HCT116 (cell line): ENCODE data around the gene GRHPR. TPM values are rescaled to one million over a fixed set of nuclear protein-coding genes. Genes with fewer than 3 reads are reported as not detected.

Experiments
- ATAC-seq: fragments of 200-7000 bp; cut with Tn5 transposase; 2 replicates; pipeline ENCODE4 v1.9.1; 2020; ENCODE audit warnings: mild to moderate bottlenecking, moderate library complexity
- BruUV-seq: library from RNA; stranded (reverse); fragments of 400-500 nt; replicated peaks from 2 replicates; lab custom pipeline; 2021; lab: Mats Ljungman, UMichigan
- CTCF ChIA-PET: fragments of 300-600 bp; sonication (Branson Sonifier 250); formaldehyde crosslinking; loops from one replicate; lab custom pipeline; 2021; ENCODE audit warnings: antibody characterized with exemption; lab: Charles Lee
- POLR2A ChIA-PET: fragments of 300-600, 350-600 bp; sonication (Branson Sonifier 250); formaldehyde crosslinking; loops from one replicate; lab custom pipeline; 2021; ENCODE audit warnings: antibody characterized with exemption; lab: Charles Lee
- RAD21 ChIA-PET, 2 experiments: fragments of 300-600 bp; sonication (Branson Sonifier 250); formaldehyde crosslinking; loops; one replicate each; lab custom pipeline; 2023; ENCODE audit warnings: low total read pairs in 2 of 2; ENCODE audit not compliant: uncharacterized antibody in 2 of 2, unreplicated experiment in 2 of 2, low non-redundant PET in 1 of 2; lab: Charles Lee
- DNase-seq: peaks from one replicate; pipeline ENCODE4 v3.0.0-alpha.2; 2010; ENCODE audit warnings: low read depth, low spot score
- H2AFZ ChIP-seq: fragments of 200-600 bp; shearing (Covaris generic), sonication (generic); 2 replicates; pipeline ENCODE4 v1.6.1; 2017; ENCODE audit warnings: low read depth, mixed run types, mixed read lengths, antibody characterized with exemption, low read length; ENCODE audit not compliant: poor library complexity, severe bottlenecking
- H3K27ac ChIP-seq: 2 replicates; pipeline ENCODE4 v1.5.1; 2012; ENCODE audit warnings: low read depth, low read length
- H3K27me3 ChIP-seq: fragments of 200-600 bp; sonication (generic); 2 replicates; pipeline ENCODE4 v1.6.1; 2016; ENCODE audit warnings: mixed run types, low read length, mixed read lengths; ENCODE audit not compliant: insufficient read depth
- H3K36me3 ChIP-seq, 2 experiments: fragments of 200-500 bp in 1 of 2; fragments of 200-600 bp in 1 of 2; sonication (Bioruptor generic) in 1 of 2; sonication (generic) in 1 of 2; 2 replicates each; pipeline versions ENCODE4 v1.5.1 to v1.6.1; 2014 to 2016; ENCODE audit warnings: low read length in 2 of 2, inconsistent platforms in 1 of 2, mixed read lengths in 1 of 2, mixed run types in 1 of 2; ENCODE audit not compliant: insufficient read depth in 2 of 2, control insufficient read depth in 1 of 2
- H3K4me1 ChIP-seq, 2 experiments: fragments of 200-600 bp in 1 of 2; sonication (generic) in 1 of 2; 2 replicates each; pipeline versions ENCODE4 v1.5.1 to v1.6.1; 2012 to 2017; ENCODE audit warnings: low read length in 2 of 2, inconsistent platforms in 1 of 2, mild to moderate bottlenecking in 1 of 2, mixed read lengths in 1 of 2, mixed run types in 1 of 2, moderate library complexity in 1 of 2; ENCODE audit not compliant: insufficient read depth in 2 of 2, control insufficient read depth in 1 of 2
- H3K4me2 ChIP-seq: fragments of 200-600 bp; sonication (generic); 2 replicates; pipeline ENCODE4 v1.6.1; 2017; ENCODE audit warnings: mixed run types, low read length, mixed read lengths
- H3K4me3 ChIP-seq, 2 experiments: fragments of 200-600 bp in 1 of 2; sonication (generic) in 1 of 2; replicated peaks in 1 of 2; 2 replicates each; pipeline ENCODE4 v1.5.1; 2011 to 2016; ENCODE audit warnings: low read length in 2 of 2, control low read depth in 1 of 2, low read depth in 1 of 2, mild to moderate bottlenecking in 1 of 2, mixed read lengths in 1 of 2, mixed run types in 1 of 2
- H3K79me2 ChIP-seq: fragments of 200-600 bp; sonication (generic); 2 replicates; pipeline ENCODE4 v1.6.1; 2017; ENCODE audit warnings: mild to moderate bottlenecking, mixed run types, low read length, moderate library complexity, mixed read lengths; ENCODE audit not compliant: insufficient read depth
- H3K9ac ChIP-seq: fragments of 200-600 bp; sonication (generic); 2 replicates; pipeline ENCODE4 v1.6.1; 2016; ENCODE audit warnings: low read length, mixed read lengths
- H3K9me2 ChIP-seq: fragments of 200-600 bp; sonication (generic), shearing (Covaris generic); 2 replicates; pipeline ENCODE4 v1.6.1; 2017; ENCODE audit warnings: mixed run types, mild to moderate bottlenecking, moderate library complexity; ENCODE audit not compliant: insufficient read depth
- H3K9me3 ChIP-seq, 2 experiments: fragments of 200-500 bp in 1 of 2; fragments of 200-600 bp in 1 of 2; sonication (Bioruptor generic) in 1 of 2; sonication (generic) in 1 of 2; 2 replicates each; pipeline ENCODE4 v1.6.1; 2014 to 2017; ENCODE audit warnings: low read length in 2 of 2, mixed read lengths in 2 of 2, inconsistent platforms in 1 of 2, low read depth in 1 of 2, mild to moderate bottlenecking in 1 of 2, mixed run types in 1 of 2, moderate library complexity in 1 of 2; ENCODE audit not compliant: control insufficient read depth in 1 of 2, insufficient read depth in 1 of 2
- H4K20me1 ChIP-seq: fragments of 200-600 bp; sonication (generic), shearing (Covaris generic); 2 replicates; pipeline ENCODE4 v1.6.1; 2017; ENCODE audit warnings: mixed run types, mild to moderate bottlenecking, moderate library complexity; ENCODE audit not compliant: insufficient read depth
- ATF3 ChIP-seq: IDR thresholded peaks from 2 replicates; pipeline ENCODE4 v1.6.1; 2012
- CEBPB ChIP-seq: IDR thresholded peaks from 2 replicates; pipeline ENCODE4 v1.6.1; 2012; ENCODE audit warnings: low read depth
- EGR1 ChIP-seq: IDR thresholded peaks from 2 replicates; pipeline ENCODE4 v1.6.1; 2012; ENCODE audit warnings: low read depth
- ELF1 ChIP-seq: IDR thresholded peaks from 2 replicates; pipeline ENCODE4 v1.6.1; 2012; ENCODE audit warnings: low read depth, borderline replicate concordance
- EZH2phosphoT487 ChIP-seq: fragments of 200-600 bp; IDR thresholded peaks from 2 replicates; pipeline ENCODE4 v1.6.1; 2018; ENCODE audit warnings: antibody characterized with exemption, borderline replicate concordance
- FOSL1 ChIP-seq: IDR thresholded peaks from 2 replicates; pipeline ENCODE4 v1.6.1; 2012; ENCODE audit warnings: low read depth
- JUND ChIP-seq: IDR thresholded peaks from 2 replicates; pipeline ENCODE4 v1.6.1; 2012
- MAX ChIP-seq: IDR thresholded peaks from 2 replicates; pipeline ENCODE4 v1.6.1; 2012
- POLR2AphosphoS5 ChIP-seq: IDR thresholded peaks from 2 replicates; pipeline ENCODE4 v1.6.1; 2011; ENCODE audit warnings: mild to moderate bottlenecking, low read depth, low read length, moderate library complexity
- RAD21 ChIP-seq: IDR thresholded peaks from 2 replicates; pipeline ENCODE4 v1.6.1; 2012; ENCODE audit warnings: low read depth, mild to moderate bottlenecking
- SIN3A ChIP-seq: IDR thresholded peaks from 2 replicates; pipeline ENCODE4 v1.6.1; 2012; ENCODE audit warnings: low read depth
- SP1 ChIP-seq: IDR thresholded peaks from 2 replicates; pipeline ENCODE4 v1.6.1; 2012; ENCODE audit warnings: low read depth
- TCF7L2 ChIP-seq: IDR thresholded peaks from 2 replicates; pipeline ENCODE4 v1.7.0; 2011; ENCODE audit warnings: borderline replicate concordance, inconsistent platforms; ENCODE audit not compliant: insufficient read depth, insufficient read length; ENCODE audit errors: extremely low read depth
- YY1 ChIP-seq: IDR thresholded peaks from 2 replicates; pipeline ENCODE4 v1.6.1; 2011; ENCODE audit warnings: low read length, low read depth, moderate library complexity, mild to moderate bottlenecking; ENCODE audit not compliant: insufficient replicate concordance; ENCODE audit errors: extremely low read depth
- intact Hi-C: fragments of 100-400 bp; cut with micrococcal nuclease; formaldehyde crosslinking; loops from 2 replicates; pipeline ENCODE4 v1.10.0; 2022
- total RNA-seq: library from RNA; stranded (reverse); gene quantifications from one replicate; pipeline ENCODE4 v1.2.1, GENCODE V29; 2021; ENCODE audit not compliant: unreplicated experiment

GRHPR gene
- total RNA-seq, 1 experiment from 2014 or later, result 106 TPM

GRCh38 chr9:37404590-37404989, 17.9 kb upstream of the GRHPR start:
- no peaks in the 10 kb centered on the region for H3K27me3 ChIP-seq
- DNase-seq (no peak), ATAC-seq (no peak)
- no peaks in the 10 kb centered on the region for H3K9me3 ChIP-seq
- no peak overlapping the region for H3K27ac ChIP-seq
- POLR2A ChIA-PET, result no interaction called here
- CTCF ChIA-PET, result no interaction called here
- H3K9ac ChIP-seq, result no peak overlapping the region
- no peak overlapping the region for H2AFZ ChIP-seq
- no peaks in the 10 kb centered on the region for H3K9me2 ChIP-seq
- no peak overlapping the region for H3K4me3 ChIP-seq
- H4K20me1 ChIP-seq, result no peaks in the 10 kb centered on the region
- intact Hi-C loops, result no loop called here
- no peak for TF ChIP-seq POLR2AphosphoS5
- TF ChIP-seq SP1, result no peak
- TF ChIP-seq RAD21, result no peak
- TF ChIP-seq ELF1, result no peak
- no peak for TF ChIP-seq EGR1
- no peak for TF ChIP-seq TCF7L2
- no peak for TF ChIP-seq JUND
- no peak for TF ChIP-seq MAX
- no peak for TF ChIP-seq CEBPB
- TF ChIP-seq ATF3, result no peak
- no peak for TF ChIP-seq YY1
- TF ChIP-seq FOSL1, result no peak
- no peak for TF ChIP-seq SIN3A
- TF ChIP-seq EZH2phosphoT487, result no peak
- no peak overlapping the region for H3K4me2 ChIP-seq
- BruUV-seq, result no TSS peak
- H3K4me1 ChIP-seq, result peaks cover 7 to 25% of the 10 kb centered on the region in 2 experiments
- RAD21 ChIA-PET, result no interaction called here
- no peaks in the 10 kb centered on the region for H3K36me3 ChIP-seq
- H3K79me2 ChIP-seq, result no peaks in the 10 kb centered on the region

GRCh38 chr9:37405350-37405749, 17.1 kb upstream of the GRHPR start:
- POLR2A ChIA-PET, result no interaction called here
- H3K9me3 ChIP-seq, result no peaks in the 10 kb centered on the region
- no peaks in the 10 kb centered on the region for H3K9me2 ChIP-seq
- H3K27me3 ChIP-seq, result no peaks in the 10 kb centered on the region
- TF ChIP-seq TCF7L2, result no peak
- no peak for DNase-seq
- H3K36me3 ChIP-seq, result no peaks in the 10 kb centered on the region
- no peak overlapping the region for H3K27ac ChIP-seq
- H3K4me3 ChIP-seq, result no peak overlapping the region
- no peaks in the 10 kb centered on the region for H3K79me2 ChIP-seq
- BruUV-seq, result no TSS peak
- ATAC-seq, result no peak
- H3K9ac ChIP-seq, result no peak overlapping the region
- no peaks in the 10 kb centered on the region for H4K20me1 ChIP-seq
- intact Hi-C loops, result no loop called here
- CTCF ChIA-PET, result no interaction called here
- RAD21 ChIA-PET, result no interaction called here
- H2AFZ ChIP-seq, result no peak overlapping the region
- no peak overlapping the region for H3K4me2 ChIP-seq
- H3K4me1 ChIP-seq, result peaks cover 7 to 25% of the 10 kb centered on the region in 2 experiments
